ENCODE data around the gene REELD1.

Gene REELD1
- total RNA-seq = 0.58 to 1.1 (median 0.86) reads per million in 3 donors

GRCh38 chr4:146214238-146214637 lies at the start of gene REELD1:
Gene REELD1 (plus strand): TSS chr4:146214538. CDS start chr4:146216953, 2,415 bp downstream.
- no peak for DNase-seq
- Histone ChIP-seq H3K27me3 (replicated peaks; ENCODE audit: control insufficient read depth, insufficient read depth, low read length, poor library complexity, severe bottlenecking) (no peaks in the 10 kb centered on the region), H3K4me3 (ENCODE audit: insufficient read depth, low read depth, low read length, poor library complexity, severe bottlenecking) (no peak within 1 kb of the TSS), H3K27ac (ENCODE audit: insufficient read depth, low read length, poor library complexity, severe bottlenecking) (no peak within 1 kb of the TSS), H3K4me1 (ENCODE audit: control insufficient read depth, insufficient read depth, low read length, poor library complexity, severe bottlenecking) (no peaks in the 10 kb centered on the region), H3K9me3 (ENCODE audit: control insufficient read depth, low read length) (no peaks in the 10 kb centered on the region), H3K36me3 (ENCODE audit: control insufficient read depth, insufficient read depth, low read length) (no peaks in the 10 kb centered on the region)

GRCh38 chr4:146165221-146165620 lies 49.1 kb upstream of the REELD1 start:
- no peak overlapping the region for H3K27ac ChIP-seq (ENCODE audit: insufficient read depth, low read length, poor library complexity, severe bottlenecking)
- no peak for DNase-seq
- no peaks in the 10 kb centered on the region for H3K27me3 ChIP-seq (replicated peaks; ENCODE audit: control insufficient read depth, insufficient read depth, low read length, poor library complexity, severe bottlenecking)

GRCh38 chr4:146165840-146166239 lies 48.5 kb upstream of the REELD1 start:
- H3K36me3 ChIP-seq (ENCODE audit: control insufficient read depth, insufficient read depth, low read length) = no peaks in the 10 kb centered on the region
- H3K4me1 ChIP-seq (ENCODE audit: control insufficient read depth, insufficient read depth, low read length, poor library complexity, severe bottlenecking) = no peaks in the 10 kb centered on the region
- no peak overlapping the region for H3K27ac ChIP-seq (ENCODE audit: insufficient read depth, low read length, poor library complexity, severe bottlenecking)
- no peak for DNase-seq
- no peaks in the 10 kb centered on the region for H3K9me3 ChIP-seq (ENCODE audit: control insufficient read depth, low read length)
- no peak overlapping the region for H3K4me3 ChIP-seq (ENCODE audit: insufficient read depth, low read depth, low read length, poor library complexity, severe bottlenecking)
- no peaks in the 10 kb centered on the region for H3K27me3 ChIP-seq (replicated peaks; ENCODE audit: control insufficient read depth, insufficient read depth, low read length, poor library complexity, severe bottlenecking)

More at GRCh38 chr4:146165221-146165620, 49.1 kb upstream of the REELD1 start:
- no peaks in the 10 kb centered on the region for H3K4me1 ChIP-seq (ENCODE audit: control insufficient read depth, insufficient read depth, low read length, poor library complexity, severe bottlenecking)
- no peaks in the 10 kb centered on the region for H3K9me3 ChIP-seq (ENCODE audit: control insufficient read depth, low read length)
- H3K4me3 ChIP-seq (ENCODE audit: insufficient read depth, low read depth, low read length, poor library complexity, severe bottlenecking) = no peak overlapping the region
- H3K36me3 ChIP-seq (ENCODE audit: control insufficient read depth, insufficient read depth, low read length) = no peaks in the 10 kb centered on the region

GRCh38 chr4:146170149-146170548 lies 44.2 kb upstream of the REELD1 start:
- no peak overlapping the region for H3K4me3 ChIP-seq (ENCODE audit: insufficient read depth, low read depth, low read length, poor library complexity, severe bottlenecking)
- H3K4me1 ChIP-seq (ENCODE audit: control insufficient read depth, insufficient read depth, low read length, poor library complexity, severe bottlenecking) = peaks cover 3% of the 10 kb centered on the region
- H3K27ac ChIP-seq (ENCODE audit: insufficient read depth, low read length, poor library complexity, severe bottlenecking) = no peak overlapping the region
- no peaks in the 10 kb centered on the region for H3K36me3 ChIP-seq (ENCODE audit: control insufficient read depth, insufficient read depth, low read length)
- H3K27me3 ChIP-seq (replicated peaks; ENCODE audit: control insufficient read depth, insufficient read depth, low read length, poor library complexity, severe bottlenecking) = no peaks in the 10 kb centered on the region
- H3K9me3 ChIP-seq (ENCODE audit: control insufficient read depth, low read length) = no peaks in the 10 kb centered on the region
- no peak for DNase-seq

- H3K4me1 ChIP-seq (ENCODE audit: control insufficient read depth, insufficient read depth, low read length, poor library complexity, severe bottlenecking) = peaks cover 23% of the 10 kb centered on the region
- DNase-seq = peak; percentile 66 to 76 (median 69)
- H3K9me3 ChIP-seq (ENCODE audit: control insufficient read depth, low read length) = no peaks in the 10 kb centered on the region
- peaks cover 6% of the 10 kb centered on the region for H3K36me3 ChIP-seq (ENCODE audit: control insufficient read depth, insufficient read depth, low read length)
- peak within 1 kb of the TSS; percentile 80 for H3K27ac ChIP-seq (ENCODE audit: insufficient read depth, low read length, poor library complexity, severe bottlenecking)
- H3K27me3 ChIP-seq (replicated peaks; ENCODE audit: control insufficient read depth, insufficient read depth, low read length, poor library complexity, severe bottlenecking) = no peaks in the 10 kb centered on the region
- H3K4me3 ChIP-seq (ENCODE audit: insufficient read depth, low read depth, low read length, poor library complexity, severe bottlenecking) = peak within 1 kb of the TSS; percentile 96
These were observed 38.5 kb upstream of the REELD1 start, which contains the start of gene LSM6 for GRCh38 chr4:146175541-146176453. Gene LSM6 (plus strand): TSS chr4:146175718. CDS start chr4:146182922, 7,204 bp downstream.

- H3K27ac ChIP-seq (ENCODE audit: insufficient read depth, low read length, poor library complexity, severe bottlenecking) = no peak overlapping the region
- no peaks in the 10 kb centered on the region for H3K9me3 ChIP-seq (ENCODE audit: control insufficient read depth, low read length)
- H3K27me3 ChIP-seq (replicated peaks; ENCODE audit: control insufficient read depth, insufficient read depth, low read length, poor library complexity, severe bottlenecking) = no peaks in the 10 kb centered on the region
- H3K4me3 ChIP-seq (ENCODE audit: insufficient read depth, low read depth, low read length, poor library complexity, severe bottlenecking) = peak overlapping the region; percentile 96
- H3K36me3 ChIP-seq (ENCODE audit: control insufficient read depth, insufficient read depth, low read length) = peaks cover 6% of the 10 kb centered on the region
- H3K4me1 ChIP-seq (ENCODE audit: control insufficient read depth, insufficient read depth, low read length, poor library complexity, severe bottlenecking) = peaks cover 23% of the 10 kb centered on the region
- no peak for DNase-seq
These were observed 37.4 kb upstream of the REELD1 start for GRCh38 chr4:146176891-146177290.

GRCh38 chr4:146178126-146178525 lies 36.2 kb upstream of the REELD1 start:
- Histone ChIP-seq H3K4me3 (ENCODE audit: insufficient read depth, low read depth, low read length, poor library complexity, severe bottlenecking) (no peak overlapping the region), H3K4me1 (ENCODE audit: control insufficient read depth, insufficient read depth, low read length, poor library complexity, severe bottlenecking) (peaks cover 23% of the 10 kb centered on the region), H3K27me3 (replicated peaks; ENCODE audit: control insufficient read depth, insufficient read depth, low read length, poor library complexity, severe bottlenecking) (no peaks in the 10 kb centered on the region), H3K9me3 (ENCODE audit: control insufficient read depth, low read length) (no peaks in the 10 kb centered on the region), H3K27ac (ENCODE audit: insufficient read depth, low read length, poor library complexity, severe bottlenecking) (no peak overlapping the region), H3K36me3 (ENCODE audit: control insufficient read depth, insufficient read depth, low read length) (peaks cover 8% of the 10 kb centered on the region)
- no peak for DNase-seq

GRCh38 chr4:146179784-146180370 lies 34.5 kb upstream of the REELD1 start:
- no peak overlapping the region for H3K4me3 ChIP-seq (ENCODE audit: insufficient read depth, low read depth, low read length, poor library complexity, severe bottlenecking)
- H3K27ac ChIP-seq (ENCODE audit: insufficient read depth, low read length, poor library complexity, severe bottlenecking) = no peak overlapping the region
- H3K4me1 ChIP-seq (ENCODE audit: control insufficient read depth, insufficient read depth, low read length, poor library complexity, severe bottlenecking) = peaks cover 23% of the 10 kb centered on the region
- H3K9me3 ChIP-seq (ENCODE audit: control insufficient read depth, low read length) = no peaks in the 10 kb centered on the region
- no peaks in the 10 kb centered on the region for H3K27me3 ChIP-seq (replicated peaks; ENCODE audit: control insufficient read depth, insufficient read depth, low read length, poor library complexity, severe bottlenecking)
- DNase-seq = no peak
- H3K36me3 ChIP-seq (ENCODE audit: control insufficient read depth, insufficient read depth, low read length) = peaks cover 16% of the 10 kb centered on the region

GRCh38 chr4:146182443-146182842 lies 31.9 kb upstream of the REELD1 start:
- H3K27me3 ChIP-seq (replicated peaks; ENCODE audit: control insufficient read depth, insufficient read depth, low read length, poor library complexity, severe bottlenecking) = no peaks in the 10 kb centered on the region
- DNase-seq = no peak
- peaks cover 17% of the 10 kb centered on the region for H3K4me1 ChIP-seq (ENCODE audit: control insufficient read depth, insufficient read depth, low read length, poor library complexity, severe bottlenecking)
- H3K36me3 ChIP-seq (ENCODE audit: control insufficient read depth, insufficient read depth, low read length) = peaks cover 25% of the 10 kb centered on the region
- H3K27ac ChIP-seq (ENCODE audit: insufficient read depth, low read length, poor library complexity, severe bottlenecking) = no peak overlapping the region
- no peak overlapping the region for H3K4me3 ChIP-seq (ENCODE audit: insufficient read depth, low read depth, low read length, poor library complexity, severe bottlenecking)
- no peaks in the 10 kb centered on the region for H3K9me3 ChIP-seq (ENCODE audit: control insufficient read depth, low read length)

GRCh38 chr4:146183209-146183608 lies 31.1 kb upstream of the REELD1 start:
- H3K36me3 ChIP-seq (ENCODE audit: control insufficient read depth, insufficient read depth, low read length) = peaks cover 31% of the 10 kb centered on the region
- DNase-seq = no peak
- peaks cover 10% of the 10 kb centered on the region for H3K4me1 ChIP-seq (ENCODE audit: control insufficient read depth, insufficient read depth, low read length, poor library complexity, severe bottlenecking)
- H3K9me3 ChIP-seq (ENCODE audit: control insufficient read depth, low read length) = no peaks in the 10 kb centered on the region
- no peak overlapping the region for H3K4me3 ChIP-seq (ENCODE audit: insufficient read depth, low read depth, low read length, poor library complexity, severe bottlenecking)
- no peaks in the 10 kb centered on the region for H3K27me3 ChIP-seq (replicated peaks; ENCODE audit: control insufficient read depth, insufficient read depth, low read length, poor library complexity, severe bottlenecking)
- H3K27ac ChIP-seq (ENCODE audit: insufficient read depth, low read length, poor library complexity, severe bottlenecking) = no peak overlapping the region

All from effector memory CD4-positive, alpha-beta T cell (primary cell).